ENCODE data around the gene PCOLCE2. TPM values are rescaled to one million over a fixed set of nuclear protein-coding genes. Genes with fewer than 3 reads are reported as not detected.
"Not testable (repeated sequence)": the region's sequence is repeated elsewhere in the genome, so short reads cannot be mapped to it uniquely, and the experiment has no call there.

Gene PCOLCE2
- total and polyA plus RNA-seq, 4 donors: 6.8 to 14.7 (median 10.1) TPM

GRCh38 chr3:142875583-142876207 is 13.2 kb downstream of the PCOLCE2 start:
- Histone ChIP-seq H3K4me1 (ENCODE audit: control insufficient read depth, insufficient read depth, low read length) (no peaks in the 10 kb centered on the region), H3K9me3 (ENCODE audit: control insufficient read depth, insufficient read depth, low read length) (no peaks in the 10 kb centered on the region), H3K36me3 (ENCODE audit: control insufficient read depth, insufficient read depth, low read length) (no peaks in the 10 kb centered on the region), H3K27me3 (ENCODE audit: control insufficient read depth, insufficient read depth, low read length) (no peaks in the 10 kb centered on the region), H3K27ac (ENCODE audit: low read depth, low read length) (no peak overlapping the region), H3K4me3 (ENCODE audit: low read depth, low read length) (no peak overlapping the region)
- WGBS (ENCODE audit: insufficient coverage): no CpG with 5 or more reads among the region's 2 CpGs
- DNase-seq (ENCODE audit: low read depth in 4 of 6, low spot score in 6 of 6): no peak

DNA sequence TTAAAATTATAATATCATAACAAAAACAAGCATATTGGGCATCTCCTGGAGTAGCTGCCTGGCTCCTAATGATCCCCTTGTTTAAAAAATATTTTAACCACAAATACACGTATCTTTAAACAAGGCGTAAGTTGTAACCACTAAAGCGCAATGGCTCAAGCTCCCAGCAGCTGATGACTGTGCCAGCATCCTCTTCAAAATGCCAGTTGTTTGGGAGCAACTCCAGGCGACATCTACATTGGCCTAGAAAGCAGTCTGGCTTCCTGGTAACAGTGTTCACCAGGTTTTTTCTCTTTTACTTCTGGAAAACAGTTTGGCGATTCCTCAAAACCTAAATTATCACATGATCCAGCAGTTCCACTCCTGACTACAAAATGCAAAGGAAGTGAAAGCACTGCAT is 13.8 kb downstream of the PCOLCE2 start:
- Histone ChIP-seq H3K36me3 (ENCODE audit: control insufficient read depth, insufficient read depth, low read length) (no peaks in the 10 kb centered on the region), H3K4me3 (ENCODE audit: low read depth, low read length) (no peak overlapping the region), H3K27ac (ENCODE audit: low read depth, low read length) (no peak overlapping the region), H3K4me1 (ENCODE audit: control insufficient read depth, insufficient read depth, low read length) (no peaks in the 10 kb centered on the region), H3K27me3 (ENCODE audit: control insufficient read depth, insufficient read depth, low read length) (no peaks in the 10 kb centered on the region), H3K9me3 (ENCODE audit: control insufficient read depth, insufficient read depth, low read length) (no peaks in the 10 kb centered on the region)
- no peak for DNase-seq (ENCODE audit: low read depth in 4 of 6, low spot score in 6 of 6)
- WGBS (ENCODE audit: insufficient coverage): 80% methylated on average over 4 of the region's 5 CpGs

- not testable (repeated sequence) for H3K36me3 ChIP-seq (ENCODE audit: control insufficient read depth, insufficient read depth, low read length); H3K4me1 ChIP-seq (ENCODE audit: control insufficient read depth, insufficient read depth, low read length); H3K4me3 ChIP-seq (ENCODE audit: low read depth, low read length); H3K9me3 ChIP-seq (ENCODE audit: control insufficient read depth, insufficient read depth, low read length); H3K27me3 ChIP-seq (ENCODE audit: control insufficient read depth, insufficient read depth, low read length); DNase-seq (ENCODE audit: low read depth in 4 of 6, low spot score in 6 of 6); H3K27ac ChIP-seq (ENCODE audit: low read depth, low read length)
- 91% methylated on average over 8 of the region's 8 CpGs for WGBS (ENCODE audit: insufficient coverage)
These were observed 20.5 kb downstream of the PCOLCE2 start for GRCh38 chr3:142868382-142868781.

DNA sequence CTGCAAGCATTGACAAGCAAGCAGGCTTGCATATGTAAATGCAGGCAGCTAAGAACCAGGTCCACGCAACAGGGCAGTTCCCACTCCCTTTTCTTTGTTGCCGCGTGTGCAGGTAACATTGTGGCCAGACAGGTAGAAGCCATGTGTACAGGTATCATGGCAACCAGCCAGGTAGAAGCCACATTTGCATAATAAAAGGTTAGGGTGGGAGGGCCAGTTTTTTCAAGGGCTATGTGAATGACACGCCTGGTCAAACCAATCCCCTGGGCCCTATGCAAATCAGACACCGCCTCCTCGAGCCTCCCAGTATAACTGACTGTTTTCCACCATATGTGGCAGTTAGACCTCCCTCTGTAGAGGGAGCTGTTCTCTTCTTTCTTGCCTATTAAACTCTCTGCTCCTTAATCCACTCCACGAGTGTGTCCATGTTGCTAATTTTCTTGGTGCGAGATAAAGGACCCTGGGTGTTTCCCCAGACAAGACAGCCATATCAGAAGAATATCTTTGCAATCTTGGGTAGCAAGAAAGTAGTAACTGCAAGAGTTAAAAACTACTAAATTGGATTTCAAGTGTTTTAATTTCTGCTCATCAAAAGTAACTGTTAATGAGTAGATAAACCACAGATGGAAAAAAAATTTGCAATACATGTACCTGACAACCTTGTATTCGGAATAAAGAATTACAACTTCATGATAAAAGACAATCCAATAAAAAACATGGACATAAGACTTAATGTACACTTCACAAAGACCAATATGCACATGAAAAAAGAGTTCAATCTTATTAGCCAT is 21.8 kb downstream of the PCOLCE2 start:
- no peaks in the 10 kb centered on the region for H3K36me3 ChIP-seq (ENCODE audit: control insufficient read depth, insufficient read depth, low read length)
- H3K27ac ChIP-seq (ENCODE audit: low read depth, low read length): no peak overlapping the region
- H3K4me1 ChIP-seq (ENCODE audit: control insufficient read depth, insufficient read depth, low read length): no peaks in the 10 kb centered on the region
- no peak for DNase-seq (ENCODE audit: low read depth in 4 of 6, low spot score in 6 of 6)
- H3K27me3 ChIP-seq (ENCODE audit: control insufficient read depth, insufficient read depth, low read length): no peaks in the 10 kb centered on the region
- WGBS (ENCODE audit: insufficient coverage): 74% methylated on average over 2 of the region's 9 CpGs
- no peak overlapping the region for H3K4me3 ChIP-seq (ENCODE audit: low read depth, low read length)
- H3K9me3 ChIP-seq (ENCODE audit: control insufficient read depth, insufficient read depth, low read length): no peaks in the 10 kb centered on the region

DNA sequence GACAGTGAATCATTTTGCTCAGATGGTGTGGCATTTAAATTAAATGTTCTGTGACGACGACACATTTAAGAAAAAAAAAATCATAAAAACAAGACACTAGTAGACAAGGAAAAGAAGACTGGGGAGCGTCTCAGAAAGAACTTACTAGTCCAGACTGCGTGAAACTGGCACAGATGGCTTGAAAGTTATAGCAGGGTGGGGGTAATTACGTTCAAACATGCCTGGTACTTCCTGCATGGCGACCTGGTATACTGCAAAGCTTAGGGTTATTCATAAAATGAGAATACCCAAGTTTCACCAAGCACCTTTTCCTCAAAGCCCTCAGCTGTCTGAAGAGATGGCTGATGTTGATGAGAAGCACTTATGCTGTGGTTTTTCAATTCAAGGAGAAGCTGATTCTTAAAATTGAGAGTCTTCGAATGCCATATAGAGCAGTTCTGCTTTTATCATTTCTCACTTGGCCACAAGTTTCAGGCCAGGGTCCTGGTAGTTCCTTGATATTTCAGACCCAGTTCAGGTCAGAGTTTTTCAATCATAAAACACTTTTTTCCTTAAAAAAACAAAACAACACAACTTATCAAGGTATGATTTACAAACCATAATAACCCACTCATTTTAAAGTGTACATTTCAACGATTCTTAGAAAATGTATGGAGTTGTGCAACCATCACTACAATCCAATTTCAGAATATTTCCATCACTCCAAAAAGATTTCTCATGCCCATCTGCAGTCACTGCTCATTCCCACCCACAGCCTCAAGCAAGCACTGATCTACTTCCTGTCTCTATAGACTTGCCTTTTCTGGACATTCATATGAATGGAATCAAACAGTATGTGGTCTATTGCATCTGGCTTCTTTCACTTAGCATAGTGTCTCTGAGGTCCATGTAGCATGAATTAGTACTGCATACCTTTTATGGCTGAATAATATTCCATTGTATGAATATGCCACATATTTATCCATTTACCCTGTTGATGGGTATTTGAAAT is 24.7 kb downstream of the PCOLCE2 start:
- no peaks in the 10 kb centered on the region for H3K9me3 ChIP-seq (ENCODE audit: control insufficient read depth, insufficient read depth, low read length)
- no peak overlapping the region for H3K27ac ChIP-seq (ENCODE audit: low read depth, low read length)
- no peaks in the 10 kb centered on the region for H3K4me1 ChIP-seq (ENCODE audit: control insufficient read depth, insufficient read depth, low read length)
- WGBS (ENCODE audit: insufficient coverage): 93% methylated on average over 2 of the region's 8 CpGs
- no peaks in the 10 kb centered on the region for H3K27me3 ChIP-seq (ENCODE audit: control insufficient read depth, insufficient read depth, low read length)
- H3K36me3 ChIP-seq (ENCODE audit: control insufficient read depth, insufficient read depth, low read length): no peaks in the 10 kb centered on the region
- H3K4me3 ChIP-seq (ENCODE audit: low read depth, low read length): no peak overlapping the region
- peak in 1 of 6 donors; percentile 34 for DNase-seq (ENCODE audit: low read depth in 4 of 6, low spot score in 6 of 6)

DNA sequence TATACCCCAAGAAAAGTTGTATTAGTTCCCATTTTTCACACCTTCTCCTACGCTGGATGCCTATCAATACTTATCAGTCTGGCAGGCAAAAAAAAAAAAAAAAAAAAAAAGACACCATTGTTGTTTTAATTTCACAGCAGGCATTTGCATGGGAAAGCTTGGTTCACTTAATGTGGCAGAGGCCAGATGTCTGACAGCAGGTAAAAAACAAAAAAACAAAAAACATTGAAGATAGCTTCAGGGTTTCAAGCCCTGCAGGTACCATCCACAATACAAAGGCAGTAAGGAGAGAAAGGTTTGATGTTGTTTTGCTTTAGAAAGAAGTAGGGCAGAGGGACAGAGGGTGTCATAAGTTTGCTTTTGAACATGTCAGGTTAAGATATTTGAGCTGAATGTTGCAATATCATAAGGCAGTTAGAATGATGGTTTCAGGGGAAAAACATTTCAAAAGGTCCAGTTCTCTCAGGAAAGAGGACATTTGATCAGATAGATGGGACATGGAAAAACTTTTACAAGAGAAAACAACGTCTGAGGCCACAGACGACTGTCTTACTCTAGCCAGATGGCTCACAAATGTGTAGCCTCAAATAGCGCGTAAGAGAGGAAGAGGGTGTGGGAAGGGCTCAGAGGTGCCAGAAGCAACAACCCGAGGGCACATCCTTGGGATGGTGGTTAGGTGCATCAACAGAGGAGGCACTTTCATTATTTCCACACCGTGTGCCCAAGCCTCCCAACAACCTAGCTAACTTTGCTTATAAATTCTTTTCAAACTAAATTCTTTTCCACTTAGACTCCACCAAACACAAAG is 25.7 kb downstream of the PCOLCE2 start:
- WGBS (ENCODE audit: insufficient coverage): 0% methylated on average over 2 of the region's 7 CpGs
- no peaks in the 10 kb centered on the region for H3K9me3 ChIP-seq (ENCODE audit: control insufficient read depth, insufficient read depth, low read length)
- no peak overlapping the region for H3K27ac ChIP-seq (ENCODE audit: low read depth, low read length)
- no peak overlapping the region for H3K4me3 ChIP-seq (ENCODE audit: low read depth, low read length)
- no peaks in the 10 kb centered on the region for H3K27me3 ChIP-seq (ENCODE audit: control insufficient read depth, insufficient read depth, low read length)
- DNase-seq (ENCODE audit: low read depth in 4 of 6, low spot score in 6 of 6): peak in 2 of 6 donors; percentile 3 to 26
- H3K4me1 ChIP-seq (ENCODE audit: control insufficient read depth, insufficient read depth, low read length): no peaks in the 10 kb centered on the region
- no peaks in the 10 kb centered on the region for H3K36me3 ChIP-seq (ENCODE audit: control insufficient read depth, insufficient read depth, low read length)

- no CpG with 5 or more reads among the region's 4 CpGs for whole genome bisulfite sequencing (ENCODE audit: insufficient coverage)
- H3K36me3 ChIP-seq (ENCODE audit: control insufficient read depth, insufficient read depth, low read length): no peaks in the 10 kb centered on the region
These were observed 27.0 kb downstream of the PCOLCE2 start for GRCh38 chr3:142861926-142862325.

DNA sequence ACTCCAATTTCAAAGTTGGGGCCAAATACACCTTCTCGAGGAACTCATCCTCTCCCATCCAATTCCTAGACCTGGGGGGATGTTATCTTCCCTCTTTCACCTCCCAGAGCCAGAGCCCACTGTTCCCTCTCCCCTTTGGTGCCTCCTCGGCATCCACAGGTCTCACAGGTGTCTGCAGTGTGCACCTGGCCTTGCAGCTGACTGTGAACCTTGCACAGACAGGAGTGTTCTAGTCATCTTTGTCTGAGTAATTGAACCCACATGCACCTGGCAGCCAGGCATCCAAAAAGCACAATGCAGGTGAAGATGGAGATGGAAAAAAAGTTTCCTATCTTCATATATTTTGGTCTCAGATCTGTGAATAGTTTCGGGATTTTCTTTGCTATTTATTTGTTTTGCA is 30.8 kb downstream of the PCOLCE2 start:
- 60% methylated on average over 1 of the region's 3 CpGs for WGBS (ENCODE audit: insufficient coverage)
- DNase-seq (ENCODE audit: low read depth in 4 of 6, low spot score in 6 of 6): no peak
- Histone ChIP-seq H3K4me3 (ENCODE audit: low read depth, low read length) (no peak overlapping the region), H3K27me3 (ENCODE audit: control insufficient read depth, insufficient read depth, low read length) (no peaks in the 10 kb centered on the region), H3K36me3 (ENCODE audit: control insufficient read depth, insufficient read depth, low read length) (no peaks in the 10 kb centered on the region), H3K9me3 (ENCODE audit: control insufficient read depth, insufficient read depth, low read length) (no peaks in the 10 kb centered on the region), H3K27ac (ENCODE audit: low read depth, low read length) (no peak overlapping the region), H3K4me1 (ENCODE audit: control insufficient read depth, insufficient read depth, low read length) (no peaks in the 10 kb centered on the region)

More at GRCh38 chr3:142861926-142862325, 27.0 kb downstream of the PCOLCE2 start:
- H3K9me3 ChIP-seq (ENCODE audit: control insufficient read depth, insufficient read depth, low read length): no peaks in the 10 kb centered on the region
- H3K4me3 ChIP-seq (ENCODE audit: low read depth, low read length): no peak overlapping the region
- no peak overlapping the region for H3K27ac ChIP-seq (ENCODE audit: low read depth, low read length)
- no peaks in the 10 kb centered on the region for H3K4me1 ChIP-seq (ENCODE audit: control insufficient read depth, insufficient read depth, low read length)
- no peaks in the 10 kb centered on the region for H3K27me3 ChIP-seq (ENCODE audit: control insufficient read depth, insufficient read depth, low read length)
- no peak for DNase-seq (ENCODE audit: low read depth in 4 of 6, low spot score in 6 of 6)

DNA sequence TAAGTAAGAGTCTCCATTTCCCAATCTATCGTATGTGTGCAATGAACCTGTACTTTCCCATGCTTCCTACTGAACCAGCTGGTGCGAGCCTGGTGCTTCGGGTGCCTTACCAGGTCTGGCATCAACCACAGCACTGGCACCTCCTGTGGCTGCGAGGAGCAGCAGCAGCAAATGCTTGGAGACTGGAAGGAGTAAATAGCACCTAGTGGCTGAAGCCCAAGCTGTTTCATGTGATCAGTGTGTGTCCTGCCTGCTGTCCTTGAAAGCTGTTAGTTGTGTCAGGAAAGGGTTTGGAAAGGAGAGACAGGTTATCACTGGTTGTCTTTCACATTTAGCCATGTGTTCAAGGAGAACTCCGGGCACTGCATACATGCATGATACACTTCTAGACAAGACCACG is 31.8 kb downstream of the PCOLCE2 start:
- WGBS (ENCODE audit: insufficient coverage): 43% methylated on average over 3 of the region's 6 CpGs
- Histone ChIP-seq H3K27me3 (ENCODE audit: control insufficient read depth, insufficient read depth, low read length) (no peaks in the 10 kb centered on the region), H3K4me3 (ENCODE audit: low read depth, low read length) (no peak overlapping the region), H3K9me3 (ENCODE audit: control insufficient read depth, insufficient read depth, low read length) (no peaks in the 10 kb centered on the region), H3K36me3 (ENCODE audit: control insufficient read depth, insufficient read depth, low read length) (no peaks in the 10 kb centered on the region), H3K27ac (ENCODE audit: low read depth, low read length) (no peak overlapping the region), H3K4me1 (ENCODE audit: control insufficient read depth, insufficient read depth, low read length) (no peaks in the 10 kb centered on the region)
- DNase-seq (ENCODE audit: low read depth in 4 of 6, low spot score in 6 of 6): peak in 1 of 6 donors; percentile 19

Measured in spinal cord (tissue), 10 donors.